ENCODE measurements around the gene FAM237A. TPM values are rescaled to one million over a fixed set of nuclear protein-coding genes. Genes with fewer than 3 reads are reported as not detected.

The FAM237A gene
- total RNA-seq, 1 donor from 2014 or later: not detected

DNA sequence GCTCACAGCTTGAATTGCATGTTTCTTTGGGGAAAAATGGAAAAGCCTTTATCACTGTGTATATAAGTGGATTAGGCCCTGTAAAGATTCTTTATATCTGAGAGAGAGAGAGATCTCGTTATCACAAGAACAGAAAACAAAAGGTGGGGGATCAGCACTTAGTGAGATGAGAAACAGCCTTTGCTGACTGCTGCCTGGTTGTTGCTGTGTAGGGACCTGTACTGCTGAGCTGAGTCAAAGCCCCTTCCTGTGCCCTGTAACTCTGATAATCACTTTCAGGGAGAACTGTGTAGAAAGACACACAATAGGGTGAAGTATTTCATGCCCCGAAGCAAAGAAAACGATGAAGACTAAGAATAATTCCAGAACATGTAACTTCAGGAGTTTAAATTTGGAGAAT lies 30.6 kb upstream of the FAM237A start:
- Mint-ChIP-seq H3K36me3 (ENCODE audit: low read depth) (no peaks in the 10 kb centered on the region), H3K4me3 (no peak overlapping the region), H3K27ac (no peak overlapping the region), H3K9me3 (no peaks in the 10 kb centered on the region), H3K27me3 (no peaks in the 10 kb centered on the region), H3K4me1 (no peaks in the 10 kb centered on the region)
- TF ChIP-seq, protein P1, sequence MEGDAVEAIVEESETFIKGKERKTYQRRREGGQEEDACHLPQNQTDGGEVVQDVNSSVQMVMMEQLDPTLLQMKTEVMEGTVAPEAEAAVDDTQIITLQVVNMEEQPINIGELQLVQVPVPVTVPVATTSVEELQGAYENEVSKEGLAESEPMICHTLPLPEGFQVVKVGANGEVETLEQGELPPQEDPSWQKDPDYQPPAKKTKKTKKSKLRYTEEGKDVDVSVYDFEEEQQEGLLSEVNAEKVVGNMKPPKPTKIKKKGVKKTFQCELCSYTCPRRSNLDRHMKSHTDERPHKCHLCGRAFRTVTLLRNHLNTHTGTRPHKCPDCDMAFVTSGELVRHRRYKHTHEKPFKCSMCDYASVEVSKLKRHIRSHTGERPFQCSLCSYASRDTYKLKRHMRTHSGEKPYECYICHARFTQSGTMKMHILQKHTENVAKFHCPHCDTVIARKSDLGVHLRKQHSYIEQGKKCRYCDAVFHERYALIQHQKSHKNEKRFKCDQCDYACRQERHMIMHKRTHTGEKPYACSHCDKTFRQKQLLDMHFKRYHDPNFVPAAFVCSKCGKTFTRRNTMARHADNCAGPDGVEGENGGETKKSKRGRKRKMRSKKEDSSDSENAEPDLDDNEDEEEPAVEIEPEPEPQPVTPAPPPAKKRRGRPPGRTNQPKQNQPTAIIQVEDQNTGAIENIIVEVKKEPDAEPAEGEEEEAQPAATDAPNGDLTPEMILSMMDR (IDR thresholded peaks at IDR 0.05): no peak
- ChIA-PET CTCF (no interaction called here), POLR2A (no interaction called here)
- intact Hi-C loops (cut with micrococcal nuclease): no loop called here
- ATAC-seq (ENCODE audit: low read depth) (no peak), DNase-seq (no peak)

DNA sequence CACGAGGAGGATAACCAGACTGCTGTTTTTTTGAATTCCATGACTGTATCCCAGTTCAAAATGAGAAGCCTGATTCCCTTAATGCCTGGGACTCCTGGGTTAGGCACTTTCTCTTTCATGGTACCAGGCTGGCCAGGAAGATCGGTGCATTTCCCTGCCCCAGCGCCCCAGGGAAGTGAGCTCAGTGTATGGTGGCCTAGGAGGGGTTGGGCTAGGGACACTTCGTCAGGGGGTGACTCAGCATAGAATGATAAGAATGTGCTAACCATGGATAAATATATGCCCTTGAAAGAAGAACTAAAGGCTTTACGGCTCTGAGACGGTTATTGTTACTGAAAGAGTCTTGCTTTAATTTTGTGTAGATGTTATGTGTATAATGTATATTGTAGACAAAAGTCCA lies 27.5 kb upstream of the FAM237A start:
- H3K4me1 Mint-ChIP-seq: no peaks in the 10 kb centered on the region
- ATAC-seq (ENCODE audit: low read depth) (no peak), DNase-seq (no peak)
- H3K27ac Mint-ChIP-seq: no peak overlapping the region
- POLR2A ChIA-PET: no interaction called here
- H3K4me3 Mint-ChIP-seq: no peak overlapping the region
- intact Hi-C loops (cut with micrococcal nuclease): no loop called here
- H3K36me3 Mint-ChIP-seq (ENCODE audit: low read depth): no peaks in the 10 kb centered on the region
- H3K9me3 Mint-ChIP-seq: no peaks in the 10 kb centered on the region
- CTCF ChIA-PET: no interaction called here
- no peaks in the 10 kb centered on the region for H3K27me3 Mint-ChIP-seq
- TF ChIP-seq, protein P1 (IDR thresholded peaks at IDR 0.05): no peak

DNA sequence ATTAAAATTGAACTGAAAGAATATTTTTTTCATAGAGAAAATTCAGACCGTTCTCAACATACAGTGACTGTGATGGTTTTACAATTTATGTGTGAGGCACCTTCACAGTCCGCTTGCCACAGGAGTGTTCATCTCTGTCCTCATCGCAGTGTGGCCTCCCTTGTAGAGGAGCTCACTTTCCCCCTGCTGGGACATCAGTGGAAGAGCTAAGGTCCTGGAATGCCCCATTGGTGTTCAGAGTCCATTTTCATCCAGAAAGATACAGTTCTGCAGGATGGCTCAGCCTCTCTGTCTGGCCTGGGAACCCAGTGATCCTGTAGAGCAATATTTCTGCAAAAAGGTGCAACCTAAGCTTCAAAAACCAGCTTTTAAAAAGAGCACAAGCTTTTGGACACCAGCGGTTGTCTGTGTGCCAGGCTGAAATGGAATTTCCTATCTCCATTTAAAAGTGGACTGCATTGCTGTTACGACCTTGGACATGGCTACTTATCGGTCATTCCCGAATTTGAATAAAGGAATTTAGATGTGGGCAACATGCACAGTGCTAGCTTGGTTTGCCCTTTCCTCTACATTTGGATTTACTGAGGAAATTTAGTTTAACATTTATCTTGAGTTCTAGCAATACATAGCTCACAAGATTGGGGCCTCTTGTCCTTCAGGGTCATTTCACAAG lies 26.7 kb upstream of the FAM237A start:
- intact Hi-C loops (cut with micrococcal nuclease): no loop called here
- ChIA-PET POLR2A (no interaction called here), CTCF (no interaction called here)
- TF ChIP-seq, protein P1 (IDR thresholded peaks at IDR 0.05): no peak
- H3K27me3 Mint-ChIP-seq: no peaks in the 10 kb centered on the region
- H3K4me3 Mint-ChIP-seq: no peak overlapping the region
- no peaks in the 10 kb centered on the region for H3K4me1 Mint-ChIP-seq
- H3K36me3 Mint-ChIP-seq (ENCODE audit: low read depth): no peaks in the 10 kb centered on the region
- no peak overlapping the region for H3K27ac Mint-ChIP-seq
- no peak for ATAC-seq (ENCODE audit: low read depth)
- no peak for DNase-seq
- no peaks in the 10 kb centered on the region for H3K9me3 Mint-ChIP-seq

DNA sequence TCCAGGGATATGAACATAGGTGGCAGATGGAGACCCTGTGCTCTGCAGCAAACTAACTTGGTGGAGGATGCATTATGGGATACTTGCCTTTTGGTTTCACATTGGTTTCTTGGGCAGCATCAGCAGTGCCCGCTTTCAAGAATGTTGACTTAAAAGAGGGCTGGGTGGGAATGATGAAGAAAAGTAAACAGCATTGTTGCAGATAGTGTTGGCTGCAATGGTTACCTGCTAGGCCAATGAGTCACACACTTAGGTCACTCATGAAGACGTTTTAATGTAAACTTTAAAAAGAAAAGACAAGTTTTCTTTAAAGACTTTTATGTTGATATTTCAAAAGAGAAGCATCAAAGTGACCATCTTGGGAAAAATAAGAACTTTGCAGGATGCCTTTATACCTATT lies 26.1 kb upstream of the FAM237A start:
- intact Hi-C loops (cut with micrococcal nuclease): no loop called here
- ATAC-seq (ENCODE audit: low read depth) (no peak), DNase-seq (no peak)
- Mint-ChIP-seq H3K27ac (no peak overlapping the region), H3K27me3 (no peaks in the 10 kb centered on the region), H3K36me3 (ENCODE audit: low read depth) (no peaks in the 10 kb centered on the region), H3K4me1 (no peaks in the 10 kb centered on the region), H3K4me3 (no peak overlapping the region), H3K9me3 (no peaks in the 10 kb centered on the region)
- CTCF ChIA-PET: no interaction called here
- POLR2A ChIA-PET: no interaction called here
- TF ChIP-seq, protein P1 (IDR thresholded peaks at IDR 0.05): no peak

DNA sequence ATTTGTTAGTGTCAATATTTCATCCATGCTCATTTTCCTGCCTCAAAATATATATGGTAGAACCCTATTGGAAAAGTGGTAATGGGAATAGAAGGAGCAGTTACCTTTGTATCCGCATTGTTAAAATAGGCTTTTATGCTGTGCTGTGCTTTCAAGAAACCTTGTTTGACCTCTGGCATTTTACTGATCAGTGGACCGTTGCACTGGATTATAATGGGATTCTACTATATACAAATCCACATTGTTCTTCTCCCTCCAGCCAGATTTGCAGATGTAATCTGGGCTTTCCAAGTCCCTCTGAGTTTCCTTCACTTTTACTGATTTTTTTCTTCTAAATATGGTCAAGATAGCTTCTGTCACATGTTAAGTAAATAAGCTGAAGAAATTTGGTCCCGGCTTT lies 23.3 kb upstream of the FAM237A start:
- Mint-ChIP-seq H3K36me3 (ENCODE audit: low read depth) (no peaks in the 10 kb centered on the region), H3K27ac (no peak overlapping the region), H3K27me3 (no peaks in the 10 kb centered on the region), H3K4me1 (no peaks in the 10 kb centered on the region), H3K9me3 (no peaks in the 10 kb centered on the region), H3K4me3 (no peak overlapping the region)
- POLR2A ChIA-PET: no interaction called here
- DNase-seq (no peak), ATAC-seq (ENCODE audit: low read depth) (no peak)
- CTCF ChIA-PET: no interaction called here
- intact Hi-C loops (cut with micrococcal nuclease): no loop called here
- TF ChIP-seq, protein P1 (IDR thresholded peaks at IDR 0.05): no peak

All from activated B cell treated with CpG ODN at 0.5 μM for 24 hours (primary cell).